Measurements from ENCODE around the gene BBOF1. TPM values are rescaled to one million over a fixed set of nuclear protein-coding genes. Genes with fewer than 3 reads are reported as not detected.

BBOF1 gene
- total and polyA plus RNA-seq, 2 of the 8 experiments (the other 6 are each of a cell fraction or from before 2014, with no cell fraction given), result 0.26 to 0.60 TPM

GRCh38 chr14:73973497-73973896, 45.7 kb upstream of the BBOF1 start:
- Histone ChIP-seq H2BK120ac (replicated peaks; ENCODE audit: low read depth, low read length) (no peak overlapping the region), H4K91ac (replicated peaks; ENCODE audit: insufficient read length, low read length) (no peak overlapping the region), H2BK12ac (ENCODE audit: low read depth, low read length) (no peak overlapping the region), H3K36me3 (ENCODE audit: control insufficient read depth in 2 of 4, insufficient read depth in 4 of 4, low read length in 3 of 4) (peaks cover 0 to 3% (median 0%) of the 10 kb centered on the region in 4 experiments; a peak in 1 of 8 replicates), H3K14ac (ENCODE audit: insufficient read length) (no peak overlapping the region), H2AK5ac (ENCODE audit: low read depth, low read length) (no peak overlapping the region), H3K4me1 (replicated peaks in 1 of 4; ENCODE audit: control insufficient read depth in 3 of 4, insufficient read depth in 4 of 4, low read length in 3 of 4) (peaks cover 0 to 2% (median 0%) of the 10 kb centered on the region in 4 experiments; a peak in 1 of 7 replicates), H3K23ac (ENCODE audit: insufficient read length) (no peak overlapping the region), H2BK5ac (ENCODE audit: low read depth, low read length) (no peak overlapping the region), H3K27ac (ENCODE audit: low read depth, low read length) (no peak overlapping the region), H3K27me3 (replicated peaks in 1 of 4; ENCODE audit: control insufficient read depth in 3 of 4, extremely low read depth in 1 of 4, insufficient read depth in 3 of 4, low read length in 3 of 4) (no peaks in the 10 kb centered on the region), H4K5ac (ENCODE audit: insufficient read length, low read depth, low read length) (no peak overlapping the region), H3K4ac (replicated peaks; ENCODE audit: insufficient read length, low read depth, low read length) (no peak overlapping the region), H2AFZ (ENCODE audit: low read length) (no peak overlapping the region), H3K56ac (replicated peaks; ENCODE audit: insufficient read length, low read depth, low read length) (no peak overlapping the region), H2BK15ac (ENCODE audit: low read length) (no peak overlapping the region), H3K9me3 (ENCODE audit: insufficient read depth in 2 of 2, low read depth in 1 of 2, low read length in 1 of 2) (no peaks in the 10 kb centered on the region), H3K79me2 (ENCODE audit: control insufficient read depth in 1 of 2, insufficient read depth in 2 of 2, low read length in 2 of 2) (no peaks in the 10 kb centered on the region), H3K79me1 (ENCODE audit: low read depth, low read length) (no peaks in the 10 kb centered on the region), H3K23me2 (ENCODE audit: low read depth, low read length) (no peaks in the 10 kb centered on the region), H4K20me1 (replicated peaks in 1 of 2; ENCODE audit: control insufficient read depth in 1 of 2, insufficient read depth in 2 of 2, low read length in 2 of 2) (peaks cover 0 to 1% of the 10 kb centered on the region in 2 experiments), H3K4me3 (ENCODE audit: extremely low read depth in 1 of 4, insufficient read depth in 2 of 4, low read depth in 3 of 4, low read length in 4 of 4) (no peak overlapping the region), H2BK20ac (ENCODE audit: low read length) (no peak overlapping the region), H3K18ac (ENCODE audit: extremely low read depth, low read length) (no peak overlapping the region), H4K8ac (ENCODE audit: extremely low read depth, insufficient read depth, low read length) (no peak overlapping the region), H3K9ac (replicated peaks in 1 of 4; ENCODE audit: extremely low read depth in 1 of 4, low read depth in 3 of 4, low read length in 3 of 4) (no peak overlapping the region), H3K4me2 (ENCODE audit: insufficient read depth in 1 of 2, low read depth in 2 of 2, low read length in 2 of 2) (no peak overlapping the region)
- no peak for FAIRE-seq
- DNase-seq (ENCODE audit: low read depth in 1 of 2, low spot score in 2 of 2), result no peak
- ChIA-PET CTCF (ENCODE audit: partially characterized antibody) (interaction anchor here (0.6 to 1.0 kb wide), 3 partner anchors 15 to 251 kb away, joined by 3 to 4 read pairs (median 4); no protein-coding TSS in a partner anchor), POLR2A (ENCODE audit: partially characterized antibody) (interaction anchor here (1.2 kb wide), 1 partner anchor 14 kb away, joined by 3 read pairs; no protein-coding TSS in a partner anchor)
- 87% methylated on average over 2 of the region's 2 CpGs; no CpG with 5 or more reads in 1 of the 2 experiments for WGBS, 2 experiments (ENCODE audit: extremely low coverage in 1 of 2, insufficient coverage in 1 of 2, insufficient read length in 1 of 2, insufficient replicate concordance in 2 of 2, low coverage in 1 of 2, low lambda C conversion rate in 2 of 2, missing lambda C conversion rate in 1 of 2)
- TF ChIP-seq RXRA (IDR thresholded peaks at IDR 0.05; ENCODE audit: insufficient read depth, low read depth, low read length) (no peak), POU5F1 (IDR thresholded peaks at IDR 0.05; ENCODE audit: low read depth, low read length) (no peak), JUN (IDR thresholded peaks at IDR 0.05; ENCODE audit: low read depth, low read length) (no peak), JUND (IDR thresholded peaks at IDR 0.05; ENCODE audit: low read length) (no peak), GTF2F1 (IDR thresholded peaks at IDR 0.05; ENCODE audit: borderline replicate concordance, low read depth, low read length) (no peak), CBX5 (IDR thresholded peaks at IDR 0.05; ENCODE audit: low read depth, low read length) (no peak), E2F6 (IDR thresholded peaks at IDR 0.05) (no peak), EGR1 (IDR thresholded peaks at IDR 0.05; ENCODE audit: borderline replicate concordance, low read depth, low read length) (no peak), NANOG (IDR thresholded peaks at IDR 0.05; ENCODE audit: insufficient read depth, low read depth, low read length, poor library complexity, severe bottlenecking) (no peak), KDM4A (IDR thresholded peaks at IDR 0.05; ENCODE audit: low read depth, low read length, severe bottlenecking) (no peak), KDM1A (IDR thresholded peaks at IDR 0.05; ENCODE audit: borderline replicate concordance, low read length) (no peak), EP300 (IDR thresholded peaks at IDR 0.05; ENCODE audit: borderline replicate concordance in 1 of 2, low read depth in 2 of 2, low read length in 2 of 2) (no peak)
